HG03575 (cell line): Measurements from ENCODE around the gene UMODL1.

ENCODE experiments used
- ATAC-seq: cut with Tn5 transposase; IDR thresholded peaks from one replicate; pipeline ENCODE4 v1.9.1; 2021; ENCODE audit not compliant: unreplicated experiment, insufficient number of reproducible peaks, low FRiP score; ENCODE audit errors: extremely low read depth

Gene UMODL1

DNA sequence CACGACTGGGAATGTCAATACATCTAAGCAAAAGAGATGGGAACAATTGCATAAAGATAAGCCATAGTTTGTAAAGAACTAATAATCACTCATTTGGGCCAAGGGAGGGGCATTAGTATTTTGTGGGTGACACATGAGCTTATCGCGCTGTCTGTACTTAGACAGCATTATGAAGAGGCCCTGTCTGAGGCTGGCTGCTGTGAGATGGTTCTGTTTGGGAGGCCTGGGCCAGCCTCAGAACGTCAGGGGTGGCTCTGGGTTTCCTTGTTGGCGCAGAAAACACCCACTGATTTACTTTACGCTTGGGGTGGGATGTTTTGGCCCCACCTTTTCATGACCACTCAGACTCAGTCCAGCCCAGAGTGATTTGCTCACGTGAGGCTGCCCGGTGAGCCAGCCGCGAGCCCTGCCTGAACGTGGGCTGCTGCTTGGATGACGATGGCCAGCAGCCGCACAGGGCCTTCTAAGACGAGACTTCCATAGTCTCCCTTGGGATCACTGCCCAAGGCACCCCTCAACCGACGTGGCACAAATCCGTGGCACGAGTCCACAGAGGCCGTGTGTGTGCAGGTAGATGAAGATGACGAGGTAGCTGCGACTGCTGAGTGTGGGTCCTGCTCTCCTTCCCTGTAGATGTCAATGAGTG, 18.7 kb downstream of the UMODL1 start:
- no peak for ATAC-seq

DNA sequence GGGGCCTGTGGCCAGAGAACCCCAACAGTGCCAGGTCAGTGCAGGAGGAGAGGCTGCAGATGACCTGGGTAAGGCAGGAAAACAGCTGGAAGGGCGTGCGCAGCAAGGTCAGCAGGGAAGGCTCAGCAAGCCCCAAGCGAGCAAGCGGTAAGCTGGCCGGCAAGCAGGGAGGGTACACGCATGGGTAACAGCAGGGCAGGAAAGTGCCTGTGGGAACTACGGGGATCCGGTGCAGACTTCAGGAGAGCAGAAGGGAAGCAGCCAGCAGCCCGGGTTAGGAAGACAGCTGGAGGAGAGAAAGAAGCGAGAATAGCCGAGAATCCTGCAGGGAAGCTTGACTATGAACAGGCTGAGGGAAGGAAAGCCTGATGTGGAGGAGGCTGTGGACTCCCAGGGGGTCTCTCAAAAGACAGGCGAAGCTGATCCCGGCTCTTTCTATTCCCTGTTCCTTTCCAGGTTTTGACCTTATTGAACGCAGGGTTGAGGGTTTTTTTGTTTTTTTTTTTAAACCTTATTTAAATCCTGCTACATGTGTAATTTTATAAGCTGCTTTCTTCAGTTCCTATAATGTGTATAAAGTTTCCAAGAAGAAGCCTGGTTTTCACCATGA, 20.9 kb downstream of the UMODL1 start:
- no peak for ATAC-seq

GRCh38 chr21:42092771-42093170, 21.7 kb downstream of the UMODL1 start:
- no peak for ATAC-seq

DNA sequence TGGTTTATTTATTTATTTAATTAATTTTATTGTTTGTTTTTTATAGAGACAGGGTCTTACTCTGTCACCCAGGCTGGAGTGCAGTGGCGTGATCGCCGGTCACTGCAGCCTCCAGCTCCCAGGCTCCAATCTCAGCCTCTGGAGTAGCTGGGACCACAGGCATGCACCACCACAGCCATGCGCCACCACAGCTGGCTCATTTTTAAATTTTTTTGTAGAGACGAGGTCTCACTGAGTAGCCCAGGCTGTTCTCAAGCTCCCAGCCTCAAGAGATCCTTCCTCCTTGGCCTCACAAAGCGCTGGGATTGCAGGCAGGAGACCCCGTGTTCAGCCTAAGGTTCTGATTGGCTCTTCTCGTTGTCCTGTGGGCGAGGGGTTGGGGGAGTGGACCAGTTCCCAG, 22.1 kb downstream of the UMODL1 start:
- no peak for ATAC-seq

DNA sequence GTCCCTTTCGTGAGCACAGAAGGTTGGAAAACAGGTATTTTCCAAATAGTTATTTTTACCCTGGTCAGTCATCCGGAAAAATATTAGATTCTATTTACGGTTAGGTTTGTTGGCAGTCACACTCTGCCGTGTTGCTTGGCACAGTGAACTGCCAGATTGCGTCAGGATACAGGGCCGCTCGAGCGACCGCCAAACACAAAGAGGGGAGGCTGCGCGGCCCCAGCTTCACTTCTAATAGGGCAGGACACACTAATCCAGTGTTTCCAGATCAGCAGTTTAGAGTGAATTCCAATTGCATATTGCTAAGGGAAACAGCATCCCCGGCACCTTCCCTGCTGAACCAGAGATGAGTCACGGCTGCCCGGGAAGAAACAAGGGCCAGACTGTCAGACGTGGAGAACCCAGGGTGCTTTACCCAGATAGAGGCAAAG, 22.9 kb downstream of the UMODL1 start:
- no peak for ATAC-seq

DNA sequence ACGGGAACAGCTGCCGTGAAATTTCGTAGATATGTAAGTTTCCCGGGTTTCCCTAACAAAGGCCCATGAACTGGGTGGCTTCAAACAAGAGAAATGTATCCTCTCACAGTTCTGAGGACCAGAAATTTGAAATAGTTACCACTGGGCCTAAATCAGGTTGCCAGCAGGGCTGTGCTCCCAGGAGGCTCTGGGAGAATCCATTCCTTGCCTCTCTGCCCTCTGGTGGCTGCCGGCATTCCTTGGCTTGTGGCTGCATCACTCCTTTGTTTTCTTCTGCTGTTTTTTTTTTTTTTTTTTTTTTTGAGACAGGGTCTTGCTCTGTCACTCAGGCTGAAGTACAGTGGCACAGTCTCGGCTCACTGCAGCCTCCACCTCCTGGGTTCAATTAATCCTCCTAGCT, 23.7 kb downstream of the UMODL1 start:
- no peak for ATAC-seq

GRCh38 chr21:42095581-42095980, 24.5 kb downstream of the UMODL1 start:
- no peak for ATAC-seq

DNA sequence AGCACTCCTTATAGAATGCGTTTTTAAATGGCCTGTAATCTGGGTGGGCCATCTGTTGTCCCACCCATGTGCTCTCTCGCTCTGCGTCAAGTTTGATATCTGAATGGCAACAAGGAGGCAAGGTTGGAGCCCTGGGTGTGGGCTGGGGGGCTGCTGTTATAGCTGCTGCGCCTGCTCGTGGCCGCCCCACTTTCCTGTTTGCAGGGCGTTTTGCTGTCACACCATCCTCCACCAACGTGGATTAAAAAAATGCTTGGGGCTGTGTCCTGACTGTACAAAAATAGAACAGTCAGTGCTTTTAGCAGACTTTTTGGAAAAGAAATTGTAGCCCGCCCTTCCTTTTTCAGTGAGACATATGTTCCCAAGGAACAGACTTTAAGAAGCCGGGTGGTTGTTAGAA, 25.4 kb downstream of the UMODL1 start:
- ATAC-seq, result no peak

DNA sequence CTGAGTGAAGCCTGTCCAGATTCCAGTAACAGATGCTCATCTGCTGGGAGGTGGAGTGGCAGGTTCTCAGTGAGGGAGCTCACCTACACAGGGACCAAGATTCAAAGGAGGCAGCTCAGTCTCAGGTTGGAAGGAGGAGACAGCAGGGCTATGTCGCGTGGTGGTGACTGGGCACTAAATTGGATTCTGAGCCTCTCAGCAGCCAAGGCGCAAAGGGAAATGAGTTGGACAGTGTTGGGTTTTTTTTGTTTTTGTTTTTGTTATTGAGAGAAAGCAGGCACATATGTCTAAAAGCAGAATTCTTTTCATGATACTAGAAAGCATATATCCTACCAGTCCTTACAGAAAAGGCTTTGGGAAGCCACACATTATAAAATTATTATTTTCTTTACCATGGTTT, 26.2 kb downstream of the UMODL1 start:
- ATAC-seq, result no peak

GRCh38 chr21:42097860-42098454, 26.8 kb downstream of the UMODL1 start:
- ATAC-seq, result no peak

- ATAC-seq, result no peak
Measured at GRCh38 chr21:42098957-42099505, 27.9 kb downstream of the UMODL1 start.

- ATAC-seq, result no peak
Measured at GRCh38 chr21:42101246-42101645, 30.1 kb downstream of the UMODL1 start.

DNA sequence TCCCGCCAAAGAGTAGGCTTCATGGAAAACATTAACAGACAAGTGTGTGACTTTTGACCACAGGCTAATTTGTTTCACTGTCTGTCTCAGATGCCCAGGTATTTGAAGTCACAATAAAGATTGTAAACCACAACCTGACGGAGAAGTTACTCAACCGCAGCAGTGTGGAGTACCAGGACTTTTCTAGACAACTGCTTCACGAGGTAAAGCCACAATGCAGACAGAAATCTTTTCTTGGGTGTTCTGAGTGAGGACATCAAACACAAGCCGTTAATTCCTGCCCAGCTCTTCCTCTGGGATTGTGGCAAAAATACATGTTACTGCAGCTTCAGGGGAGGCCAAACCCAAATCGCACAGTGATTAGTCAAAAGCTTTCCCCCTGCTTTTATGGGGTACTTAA, 31.0 kb downstream of the UMODL1 start:
- ATAC-seq, result no peak

GRCh38 chr21:42102526-42102925, 31.4 kb downstream of the UMODL1 start:
- no peak for ATAC-seq

DNA sequence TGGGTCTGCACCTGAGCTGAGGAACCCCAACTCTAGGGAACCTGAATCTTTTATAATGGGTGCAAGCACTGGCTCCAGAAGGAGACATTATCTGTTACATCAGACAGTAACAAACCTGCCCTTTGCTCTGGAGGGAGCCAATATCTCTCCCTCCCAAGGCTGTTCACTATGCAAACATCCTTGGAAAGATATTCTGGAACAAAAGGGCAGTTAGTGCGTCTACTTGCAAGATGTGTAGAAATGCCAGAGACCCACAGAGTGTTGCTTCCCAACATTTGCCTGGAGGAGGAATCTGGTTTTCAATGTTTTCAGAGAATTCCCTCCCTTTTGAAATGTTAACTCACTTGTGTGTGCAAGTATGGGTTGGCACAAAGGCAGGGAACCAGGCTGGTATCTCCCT, 31.9 kb downstream of the UMODL1 start:
- no peak for ATAC-seq

DNA sequence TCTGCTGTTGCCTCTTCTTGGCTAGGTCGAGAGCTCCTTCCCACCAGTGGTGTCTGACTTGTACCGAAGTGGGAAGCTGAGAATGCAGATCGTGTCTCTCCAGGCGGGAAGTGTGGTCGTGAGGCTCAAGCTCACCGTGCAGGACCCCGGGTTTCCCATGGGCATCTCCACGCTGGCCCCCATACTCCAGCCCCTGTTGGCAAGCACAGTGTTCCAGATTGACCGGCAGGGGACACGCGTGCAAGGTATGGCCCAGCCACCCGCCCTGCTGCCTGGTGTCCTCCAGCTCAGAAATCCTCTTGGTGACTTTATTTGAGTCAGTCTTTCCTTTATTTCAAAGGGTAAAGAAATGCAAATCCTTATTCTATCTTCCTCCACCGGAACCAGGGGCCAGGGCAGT, 32.7 kb downstream of the UMODL1 start:
- ATAC-seq, result no peak

DNA sequence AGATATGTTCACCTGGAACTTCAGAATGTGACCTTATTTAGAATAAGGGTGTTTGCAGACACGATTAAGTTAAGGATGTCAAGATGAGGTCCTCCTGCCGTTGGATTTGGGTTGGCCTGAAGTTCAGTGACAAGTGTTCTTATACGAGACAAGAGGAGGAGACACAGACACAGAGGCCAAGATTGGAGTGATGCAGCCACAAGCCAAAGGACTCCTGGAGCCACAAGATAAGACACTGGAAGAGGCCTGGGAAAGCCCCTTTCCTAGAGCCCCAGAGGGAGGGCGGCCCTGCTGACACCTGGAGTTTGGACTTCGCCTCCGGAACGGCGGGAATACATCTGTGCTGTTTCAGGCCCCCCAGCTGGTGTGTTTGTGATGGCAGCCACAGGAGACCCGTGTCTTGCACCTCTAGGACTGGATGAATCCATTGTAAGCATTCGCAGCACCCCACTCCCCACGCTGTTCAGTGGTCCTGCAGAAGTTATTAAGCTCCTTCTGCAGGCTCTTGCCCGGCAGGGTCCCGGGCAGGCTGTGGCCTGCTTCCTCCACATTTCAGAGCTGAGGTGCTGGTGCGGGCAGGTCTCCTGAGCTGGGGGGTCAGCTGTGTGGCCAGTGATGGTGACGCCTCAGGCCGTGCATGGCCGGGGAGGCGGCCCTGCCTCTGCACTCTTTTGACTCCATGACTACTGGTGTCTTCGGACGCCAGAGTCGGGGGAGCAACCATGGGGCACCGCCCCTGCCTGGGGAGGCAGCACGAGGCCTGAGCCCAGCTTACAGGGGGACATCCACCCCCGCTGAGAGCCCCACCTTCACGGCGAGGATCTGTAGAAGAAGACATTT, 34.6 kb downstream of the UMODL1 start:
- no peak for ATAC-seq

DNA sequence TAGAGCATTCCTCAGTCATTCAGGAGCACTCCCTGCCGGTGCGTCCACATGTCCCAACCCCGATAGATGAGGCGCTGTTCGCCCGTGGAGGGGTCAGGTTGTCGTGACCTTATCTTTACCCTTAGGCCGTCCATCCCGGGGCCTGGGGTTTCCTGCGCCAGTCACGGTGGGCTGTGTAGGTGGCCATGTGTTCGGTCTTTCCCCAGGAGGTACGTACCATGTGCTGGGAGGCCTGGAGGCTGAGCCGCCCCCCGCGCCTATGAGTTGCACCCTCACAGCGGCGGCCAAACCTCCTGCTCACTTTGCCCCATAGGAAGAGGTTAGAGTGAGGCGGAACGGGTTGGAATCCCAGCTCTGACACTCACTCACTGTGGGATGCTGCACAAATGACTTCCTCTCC, 35.3 kb downstream of the UMODL1 start:
- ATAC-seq, result no peak

GRCh38 chr21:42107177-42107880, 36.2 kb downstream of the UMODL1 start:
- ATAC-seq, result no peak
